GM23248 (cell line): ENCODE measurements around the gene FGF21. TPM values are rescaled to one million over a fixed set of nuclear protein-coding genes. Genes with fewer than 3 reads are reported as not detected.

Experiments
- DNase-seq: peaks from one replicate; pipeline ENCODE4 v3.0.0-alpha.2; 2015
- H2AFZ ChIP-seq: fragments of 200-600 bp; sonication (generic); 2 replicates; pipeline ENCODE4 v1.6.1; 2016; ENCODE audit warnings: antibody characterized with exemption
- H3F3A ChIP-seq: fragments of 200-600 bp; sonication (generic); 2 replicates; pipeline ENCODE4 v1.6.1; 2016; ENCODE audit warnings: mild to moderate bottlenecking, antibody characterized with exemption, mixed run types; ENCODE audit not compliant: insufficient read depth
- H3K27ac ChIP-seq: fragments of 200-600 bp; sonication (generic); 2 replicates; pipeline ENCODE4 v1.5.1; 2016; ENCODE audit warnings: mild to moderate bottlenecking
- H3K27me3 ChIP-seq: fragments of 200-600 bp; sonication (generic); replicated peaks from 2 replicates; pipeline ENCODE4 v1.6.1; 2016; ENCODE audit warnings: mild to moderate bottlenecking; ENCODE audit not compliant: insufficient read depth
- H3K36me3 ChIP-seq: fragments of 200-600 bp; sonication (generic); 2 replicates; pipeline ENCODE4 v1.6.1; 2016; ENCODE audit warnings: low read depth, mild to moderate bottlenecking
- H3K4me1 ChIP-seq: fragments of 200-600 bp; sonication (generic); 2 replicates; pipeline ENCODE4 v1.6.1; 2016; ENCODE audit warnings: mild to moderate bottlenecking; ENCODE audit not compliant: insufficient read depth
- H3K4me2 ChIP-seq: fragments of 200-600 bp; sonication (generic); one replicate; pipeline ENCODE4 v1.6.1; 2016; ENCODE audit warnings: mild to moderate bottlenecking; ENCODE audit not compliant: unreplicated experiment
- H3K4me3 ChIP-seq: fragments of 200-600 bp; sonication (generic); 2 replicates; pipeline ENCODE4 v1.5.1; 2016; ENCODE audit warnings: mild to moderate bottlenecking
- H3K79me2 ChIP-seq: fragments of 200-600 bp; sonication (generic); 2 replicates; pipeline ENCODE4 v1.6.1; 2016; ENCODE audit warnings: mild to moderate bottlenecking; ENCODE audit not compliant: insufficient read depth
- H3K9ac ChIP-seq: fragments of 200-600 bp; sonication (generic); 2 replicates; pipeline ENCODE4 v1.6.1; 2016; ENCODE audit warnings: mild to moderate bottlenecking
- H3K9me2 ChIP-seq: fragments of 200-600 bp; sonication (generic); 2 replicates; pipeline ENCODE4 v1.6.1; 2016; ENCODE audit warnings: mixed run types, mild to moderate bottlenecking, moderate library complexity; ENCODE audit not compliant: insufficient read depth
- H3K9me3 ChIP-seq: fragments of 200-600 bp; sonication (generic); one replicate; pipeline ENCODE4 v1.6.1; 2017; ENCODE audit warnings: low read depth
- H4K20me1 ChIP-seq: fragments of 200-600 bp; sonication (generic); 2 replicates; pipeline ENCODE4 v1.6.0; 2016; ENCODE audit not compliant: insufficient read depth
- EZH2 ChIP-seq: fragments of 200-600 bp; sonication (generic); IDR thresholded peaks from 2 replicates; pipeline ENCODE4 v1.6.1; 2018; ENCODE audit warnings: antibody characterized with exemption, mild to moderate bottlenecking; ENCODE audit not compliant: insufficient read depth, poor library complexity, severe bottlenecking
- EZH2phosphoT487 ChIP-seq: fragments of 200-600 bp; sonication (generic); IDR thresholded peaks from 2 replicates; pipeline ENCODE4 v1.6.1; 2018; ENCODE audit warnings: antibody characterized with exemption, moderate library complexity, mild to moderate bottlenecking, low read depth; ENCODE audit not compliant: insufficient read depth
- WGBS, 2 experiments: methylation state at CpG; one replicate each; pipeline ENCODE4 v1.1.6; 2015 to 2017; ENCODE audit warnings: low lambda C conversion rate in 2 of 2, low coverage in 1 of 2; ENCODE audit errors: missing lambda C conversion rate in 2 of 2; 5-methylcytosine and 5-hydroxymethylcytosine counted together
- in situ Hi-C: fragments of 300-500 bp; cut with MboI; formaldehyde crosslinking; loops from 2 replicates; pipeline ENCODE4 v1.15.0; 2020
- polyA plus RNA-seq: library from polyadenylated mRNA; unstranded; fragments of >200 nt; fragmentation: Nextera tagmentation; extraction: Ambion mirVana; gene quantifications from 2 replicates; pipeline ENCODE4 v1.2.1, GENCODE V29; 2016
- total RNA-seq: library from RNA; depleted of rRNA; stranded (reverse); fragments of >200 nt; shearing (Covaris generic); gene quantifications from 2 replicates; pipeline ENCODE4 v1.2.3, GENCODE V29; 2014

The FGF21 gene
- total and polyA plus RNA-seq, 2 experiments from 2014 or later, result not detected

DNA sequence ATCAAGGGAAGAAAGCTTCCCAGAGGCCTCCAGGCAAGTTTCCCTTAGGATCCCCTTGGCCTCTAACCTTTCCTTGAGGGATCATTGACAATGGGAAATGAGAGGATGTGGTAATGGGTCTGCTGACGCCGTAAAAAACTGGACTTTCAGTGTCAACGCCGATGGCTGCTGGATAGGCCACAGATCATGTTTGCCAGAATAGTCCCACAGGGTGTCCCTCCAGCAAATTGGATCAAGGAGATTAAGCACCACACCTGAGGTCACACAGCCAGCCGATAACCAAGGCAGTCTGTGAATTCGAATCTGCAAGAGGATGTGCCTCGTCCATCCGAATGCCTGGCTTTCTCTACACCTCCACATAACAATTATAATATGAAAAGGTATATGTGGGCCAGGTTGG is 37.9 kb downstream of the FGF21 start:
- Histone ChIP-seq H3K27ac (no peak overlapping the region), H3K4me3 (no peak overlapping the region), H3K9me2 (no peaks in the 10 kb centered on the region), H3F3A (peaks cover 5% of the 10 kb centered on the region; the same call in 1 of the 2 replicates), H3K9ac (no peak overlapping the region), H3K27me3 (no peaks in the 10 kb centered on the region), H3K9me3 (no peaks in the 10 kb centered on the region), H3K36me3 (no peaks in the 10 kb centered on the region), H3K4me1 (no peaks in the 10 kb centered on the region), H4K20me1 (no peaks in the 10 kb centered on the region), H2AFZ (no peak overlapping the region), H3K4me2 (no peak overlapping the region), H3K79me2 (no peaks in the 10 kb centered on the region)
- DNase-seq, result no peak
- TF ChIP-seq EZH2 (no peak), EZH2phosphoT487 (no peak)
- WGBS, 2 experiments, result 79 to 86% methylated on average over 8 of the region's 8 CpGs
- in situ Hi-C loops, result loop anchor here (5.0 to 10.0 kb wide), 2 partner anchors 49 to 182 kb away; no protein-coding TSS in a partner anchor

GRCh38 chr19:48794291-48794690 is 39.0 kb downstream of the FGF21 start:
- H3K4me3 ChIP-seq, result no peak overlapping the region
- DNase-seq, result no peak
- no peaks in the 10 kb centered on the region for H3K27me3 ChIP-seq
- H3K27ac ChIP-seq, result no peak overlapping the region
- WGBS, 2 experiments, result 71 to 72% methylated on average over 6 of the region's 6 CpGs
- H3K4me2 ChIP-seq, result peak overlapping the region; percentile 69
- H4K20me1 ChIP-seq, result no peaks in the 10 kb centered on the region
- peak overlapping the region; percentile 69; the same call in 1 of the 2 replicates for H2AFZ ChIP-seq
- H3K36me3 ChIP-seq, result no peaks in the 10 kb centered on the region
- no peaks in the 10 kb centered on the region for H3K79me2 ChIP-seq
- H3K9ac ChIP-seq, result peak overlapping the region; percentile 75
- TF ChIP-seq EZH2phosphoT487, result no peak
- no peak for TF ChIP-seq EZH2
- H3K4me1 ChIP-seq, result no peaks in the 10 kb centered on the region
- H3F3A ChIP-seq, result peaks cover 5% of the 10 kb centered on the region; the same call in 1 of the 2 replicates
- no peaks in the 10 kb centered on the region for H3K9me3 ChIP-seq
- in situ Hi-C loops, result loop anchor here (5.0 to 10.0 kb wide), 2 partner anchors 48 to 181 kb away; no protein-coding TSS in a partner anchor
- no peaks in the 10 kb centered on the region for H3K9me2 ChIP-seq

DNA sequence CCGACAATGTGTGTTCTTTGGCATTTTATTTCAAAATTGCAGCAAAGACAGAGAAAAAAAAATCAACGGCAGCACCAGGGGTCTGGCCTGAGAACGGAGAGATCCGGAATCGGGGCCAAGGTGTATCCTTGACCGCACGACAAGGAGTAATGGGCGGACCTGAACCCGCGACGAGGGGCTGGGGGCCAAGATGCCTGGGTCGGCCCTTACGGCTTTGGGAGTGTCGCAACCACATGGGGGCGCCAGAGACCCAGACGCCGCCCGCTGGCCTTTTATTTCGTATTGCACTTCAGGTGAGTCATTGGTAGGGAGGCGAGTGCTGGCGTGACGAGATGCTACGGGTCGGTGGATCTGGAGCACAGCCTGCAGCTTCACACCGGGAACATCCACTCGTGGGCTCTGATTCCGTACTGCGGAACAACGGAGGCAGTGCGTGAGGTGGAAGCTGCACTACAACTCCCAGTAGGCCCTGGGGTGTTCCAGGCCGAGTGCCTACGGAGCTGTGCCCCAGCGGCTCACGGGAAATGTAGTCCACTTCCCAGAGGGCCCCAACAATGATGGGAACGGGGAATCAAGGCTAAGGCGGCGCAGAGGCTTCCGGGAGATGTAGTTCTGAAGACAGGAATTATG is 39.8 kb downstream of the FGF21 start:
- peak; percentile 95 for DNase-seq
- peak overlapping the region; percentile 69 for H2AFZ ChIP-seq
- H4K20me1 ChIP-seq, result no peaks in the 10 kb centered on the region
- 1 to 3% methylated on average over 37 to 38 of the region's 38 CpGs for WGBS, 2 experiments
- no peaks in the 10 kb centered on the region for H3K36me3 ChIP-seq
- in situ Hi-C loops, result loop anchor here (10.0 kb wide), 1 partner anchor 180 kb away; no protein-coding TSS in a partner anchor
- no peaks in the 10 kb centered on the region for H3K27me3 ChIP-seq
- H3K9me2 ChIP-seq, result no peaks in the 10 kb centered on the region
- peak overlapping the region; percentile 63 for H3K4me3 ChIP-seq
- H3K9ac ChIP-seq, result peak overlapping the region; percentile 75
- peak overlapping the region; percentile 58 for H3K27ac ChIP-seq
- H3K79me2 ChIP-seq, result no peaks in the 10 kb centered on the region
- H3K9me3 ChIP-seq, result no peaks in the 10 kb centered on the region
- H3K4me2 ChIP-seq, result peak overlapping the region; percentile 69
- peaks cover 5% of the 10 kb centered on the region; the same call in 1 of the 2 replicates for H3F3A ChIP-seq
- H3K4me1 ChIP-seq, result no peaks in the 10 kb centered on the region
- no peak for TF ChIP-seq EZH2phosphoT487
- TF ChIP-seq EZH2, result no peak

GRCh38 chr19:48795685-48796070 is 40.4 kb downstream of the FGF21 start:
- TF ChIP-seq EZH2 (no peak), EZH2phosphoT487 (no peak)
- in situ Hi-C loops, result loop anchor here (10.0 kb wide), 1 partner anchor 179 kb away; no protein-coding TSS in a partner anchor
- H3K4me2 ChIP-seq, result no peak overlapping the region
- no peak for DNase-seq
- H3K4me1 ChIP-seq, result no peaks in the 10 kb centered on the region
- H3K4me3 ChIP-seq, result no peak overlapping the region
- H3K9me2 ChIP-seq, result no peaks in the 10 kb centered on the region
- peaks cover 5% of the 10 kb centered on the region; the same call in 1 of the 2 replicates for H3F3A ChIP-seq
- peak overlapping the region; percentile 69 for H2AFZ ChIP-seq
- H3K9ac ChIP-seq, result no peak overlapping the region
- WGBS, 2 experiments, result 57 to 75% methylated on average over 2 of the region's 2 CpGs
- no peaks in the 10 kb centered on the region for H3K79me2 ChIP-seq
- no peaks in the 10 kb centered on the region for H3K36me3 ChIP-seq
- H4K20me1 ChIP-seq, result no peaks in the 10 kb centered on the region
- H3K9me3 ChIP-seq, result no peaks in the 10 kb centered on the region
- no peaks in the 10 kb centered on the region for H3K27me3 ChIP-seq
- H3K27ac ChIP-seq, result peak overlapping the region; percentile 58
